CD14-positive monocyte (primary cell): ENCODE measurements around the gene EFHC2. TPM values are rescaled to one million over a fixed set of nuclear protein-coding genes. Genes with fewer than 3 reads are reported as not detected.

Experiments used
- DNase-seq, 3 donors: peaks; one replicate each; pipeline ENCODE4 v3.0.0-alpha.2; 2011 to 2022
- H2AFZ ChIP-seq: 2 replicates; pipeline ENCODE4 v1.6.0; 2012; ENCODE audit warnings: mild to moderate bottlenecking, low read depth, low read length, inconsistent platforms; ENCODE audit not compliant: insufficient read depth, poor library complexity, severe bottlenecking
- H3K27ac ChIP-seq, 2 donors: 1 replicate in 1 of 2; 2 replicates in 1 of 2; pipeline ENCODE4 v1.5.1; 2012 to 2013; ENCODE audit warnings: low read length in 2 of 2, control low read depth in 1 of 2, inconsistent platforms in 1 of 2, low read depth in 1 of 2, mild to moderate bottlenecking in 1 of 2
- H3K27me3 ChIP-seq, 2 donors: one replicate each; pipeline versions ENCODE4 v1.6.0 to v1.6.1; 2011 to 2013; ENCODE audit warnings: low read length in 2 of 2; ENCODE audit not compliant: control insufficient read depth in 2 of 2, insufficient read depth in 2 of 2
- H3K36me3 ChIP-seq, 2 donors: replicated peaks in 1 of 2; 1 replicate in 1 of 2; 2 replicates in 1 of 2; pipeline versions ENCODE4 v1.5.1 to v1.6.1; 2012 to 2013; ENCODE audit warnings: low read length in 2 of 2, control low read depth in 1 of 2, inconsistent platforms in 1 of 2, mild to moderate bottlenecking in 1 of 2; ENCODE audit not compliant: insufficient read depth in 2 of 2, control insufficient read depth in 1 of 2
- H3K4me1 ChIP-seq, 2 donors: 1 replicate in 1 of 2; 2 replicates in 1 of 2; pipeline versions ENCODE4 v1.5.1 to v1.6.1; 2012 to 2013; ENCODE audit warnings: low read length in 2 of 2, control low read depth in 1 of 2, inconsistent platforms in 1 of 2, mild to moderate bottlenecking in 1 of 2, moderate library complexity in 1 of 2; ENCODE audit not compliant: insufficient read depth in 2 of 2, control insufficient read depth in 1 of 2
- H3K4me2 ChIP-seq: replicated peaks from 2 replicates; pipeline ENCODE3; 2012; ENCODE audit warnings: low read length, moderate library complexity, mild to moderate bottlenecking; ENCODE audit not compliant: poor library complexity, severe bottlenecking; ENCODE audit errors: extremely low read depth
- H3K4me3 ChIP-seq, 3 experiments: fragments of 200-600 bp in 1 of 3; sonication (generic) in 1 of 3; replicated peaks in 1 of 3; 1 replicate in 2 of 3; 2 replicates in 1 of 3; pipeline ENCODE4 v1.5.1; 2011 to 2013; ENCODE audit warnings: low read length in 3 of 3, mild to moderate bottlenecking in 3 of 3, control low read depth in 2 of 3, low read depth in 2 of 3, inconsistent platforms in 1 of 3, moderate library complexity in 1 of 3
- H3K79me2 ChIP-seq: 2 replicates; pipeline ENCODE4 v1.6.0; 2012; ENCODE audit warnings: mild to moderate bottlenecking, control low read depth, inconsistent platforms, low read length, moderate library complexity; ENCODE audit not compliant: insufficient read depth
- H3K9ac ChIP-seq: 2 replicates; pipeline ENCODE4 v1.6.0; 2017; ENCODE audit warnings: low read length, mild to moderate bottlenecking; ENCODE audit not compliant: insufficient read depth, poor library complexity, severe bottlenecking
- H3K9me3 ChIP-seq, 2 donors: replicated peaks in 1 of 2; 1 replicate in 1 of 2; 2 replicates in 1 of 2; pipeline versions ENCODE4 v1.5.1 to v1.6.1; 2012 to 2013; ENCODE audit warnings: low read length in 2 of 2, control low read depth in 1 of 2; ENCODE audit not compliant: control insufficient read depth in 1 of 2, insufficient read depth in 1 of 2
- H4K20me1 ChIP-seq: 2 replicates; pipeline ENCODE4 v1.6.0; 2012; ENCODE audit warnings: mild to moderate bottlenecking, low read length, control low read depth, moderate library complexity; ENCODE audit not compliant: insufficient read depth
- H3K27ac Mint-ChIP-seq, 7 donors: one replicate each; pipeline ENCODE4 v1.8.0; 2020; ENCODE audit warnings: mild to moderate bottlenecking in 7 of 7, mixed read lengths in 7 of 7, moderate library complexity in 6 of 7, inconsistent platforms in 2 of 7
- H3K27me3 Mint-ChIP-seq, 3 donors: one replicate each; pipeline ENCODE4 v1.8.0; 2021 to 2022; ENCODE audit warnings: low read depth in 3 of 3, mild to moderate bottlenecking in 3 of 3, mixed read lengths in 3 of 3, moderate library complexity in 3 of 3, inconsistent platforms in 1 of 3
- H3K36me3 Mint-ChIP-seq, 2 donors: one replicate each; pipeline ENCODE4 v1.8.0; 2020; ENCODE audit warnings: mixed read lengths in 2 of 2, inconsistent platforms in 1 of 2, mild to moderate bottlenecking in 1 of 2
- H3K4me1 Mint-ChIP-seq: one replicate; pipeline ENCODE4 v1.8.0; 2020; ENCODE audit warnings: mild to moderate bottlenecking, mixed read lengths
- H3K4me3 Mint-ChIP-seq, 2 donors: one replicate each; pipeline ENCODE4 v1.8.0; 2020; ENCODE audit warnings: mild to moderate bottlenecking in 2 of 2, mixed read lengths in 2 of 2, moderate library complexity in 1 of 2
- H3K9me3 Mint-ChIP-seq, 7 donors: one replicate each; pipeline ENCODE4 v1.8.0; 2020 to 2022; ENCODE audit warnings: mixed read lengths in 7 of 7, mild to moderate bottlenecking in 6 of 7, moderate library complexity in 6 of 7, inconsistent platforms in 2 of 7
- CTCF ChIP-seq: fragments of 200-600 bp; IDR thresholded peaks from one replicate; pipeline ENCODE4 v1.8.0; 2022; ENCODE audit warnings: antibody characterized with exemption, mild to moderate bottlenecking
- WGBS: methylation state at CpG from one replicate; pipeline ENCODE4 v1.1.5; 2013; ENCODE audit warnings: missing lambda C conversion rate; ENCODE audit not compliant: insufficient coverage; 5-methylcytosine and 5-hydroxymethylcytosine counted together
- intact Hi-C, 2 donors: fragments of 100-400 bp; cut with micrococcal nuclease; formaldehyde crosslinking; loops; one replicate each; pipeline versions ENCODE4 v1.15.0 to v1.15.1; 2023
- polyA plus RNA-seq, 3 donors: library from polyadenylated mRNA; depleted of rRNA in 1 of 3; unstranded in 2 of 3; stranded (reverse) in 1 of 3; fragments of 300-500 nt in 2 of 3; fragments of >200 nt in 1 of 3; fragmentation: Illumina TruSeq in 2 of 3; gene quantifications; 1 replicate in 2 of 3; 2 replicates in 1 of 3; pipeline ENCODE4 v1.2.3, GENCODE V29; 2012 to 2021

EFHC2 gene
- polyA plus RNA-seq, 3 donors = 0.05 to 0.22 TPM; not detected in 1

- Histone ChIP-seq H2AFZ (no peak overlapping the region), H3K27me3 (peaks cover 0 to 4% of the 10 kb centered on the region in 2 donors), H3K36me3 (no peaks in the 10 kb centered on the region), H4K20me1 (no peaks in the 10 kb centered on the region), H3K27ac (no peak overlapping the region), H3K9ac (no peak overlapping the region), H3K9me3 (no peaks in the 10 kb centered on the region), H3K4me3 (no peak overlapping the region), H3K4me2 (no peak overlapping the region), H3K79me2 (no peaks in the 10 kb centered on the region), H3K4me1 (no peaks in the 10 kb centered on the region)
- no peak overlapping the region for H3K27ac Mint-ChIP-seq
- no peaks in the 10 kb centered on the region for H3K36me3 Mint-ChIP-seq
- H3K4me1 Mint-ChIP-seq = peaks cover 7% of the 10 kb centered on the region
- DNase-seq = no peak
- intact Hi-C loops = no loop called here
- H3K4me3 Mint-ChIP-seq = no peak overlapping the region
- peaks cover 0 to 18% (median 0%) of the 10 kb centered on the region in 3 donors for H3K27me3 Mint-ChIP-seq
- WGBS = 100% methylated on average over 1 of the region's 1 CpG
- H3K9me3 Mint-ChIP-seq = peaks cover 0 to 4% (median 0%) of the 10 kb centered on the region in 7 donors
- no peak for TF ChIP-seq CTCF
Measured at GRCh38 chrX:44203791-44204190, 139.7 kb downstream of the EFHC2 start.

DNA sequence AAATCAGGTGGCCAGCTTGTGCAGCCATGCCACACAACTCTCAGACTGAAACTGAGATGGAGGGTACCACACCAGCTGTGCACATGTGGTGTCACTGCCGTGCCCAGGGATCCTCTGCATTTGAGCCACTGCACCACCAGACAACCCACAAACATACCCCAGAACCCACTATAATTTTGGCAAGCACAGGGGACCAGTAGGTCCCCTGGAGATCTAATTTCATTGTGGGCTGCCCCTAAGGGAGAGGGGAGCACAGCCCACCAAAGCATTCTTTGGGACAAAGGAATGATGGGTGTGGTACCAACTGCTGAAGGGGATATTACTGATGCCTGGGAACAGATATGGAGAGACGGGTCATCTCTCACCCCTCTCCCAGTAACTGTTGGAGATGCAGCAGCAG, 140.9 kb downstream of the EFHC2 start:
- Histone ChIP-seq H3K4me3 (no peak overlapping the region), H3K36me3 (no peaks in the 10 kb centered on the region), H4K20me1 (no peaks in the 10 kb centered on the region), H3K9me3 (no peaks in the 10 kb centered on the region), H3K4me2 (no peak overlapping the region), H3K79me2 (no peaks in the 10 kb centered on the region), H3K9ac (no peak overlapping the region), H3K27ac (no peak overlapping the region), H3K4me1 (no peaks in the 10 kb centered on the region), H2AFZ (no peak overlapping the region), H3K27me3 (peaks cover 0 to 4% of the 10 kb centered on the region in 2 donors)
- no peaks in the 10 kb centered on the region for H3K36me3 Mint-ChIP-seq
- intact Hi-C loops = no loop called here
- WGBS = no CpG with 5 or more reads among the region's 2 CpGs
- H3K9me3 Mint-ChIP-seq = peaks cover 0 to 3% (median 0%) of the 10 kb centered on the region in 7 donors
- TF ChIP-seq CTCF = no peak
- H3K27me3 Mint-ChIP-seq = peaks cover 0 to 20% (median 0%) of the 10 kb centered on the region in 3 donors
- peak overlapping the region in 1 of 7 donors; percentile 47 for H3K27ac Mint-ChIP-seq
- H3K4me1 Mint-ChIP-seq = peaks cover 7% of the 10 kb centered on the region
- no peak overlapping the region for H3K4me3 Mint-ChIP-seq
- DNase-seq = no peak
